Stomach (tissue), 4 donors: Measurements from ENCODE around the gene DPCD.

Experiments used
- CTCF ChIP-seq, 7 experiments: fragments of 450-650 bp in 4 of 7; fragments of 200-600 bp in 3 of 7; sonication (generic) in 3 of 7; IDR thresholded peaks; one replicate each; pipeline ENCODE4 v1.5.1; 2016 to 2019; ENCODE audit warnings: antibody characterized with exemption in 7 of 7, control low read depth in 2 of 7, mild to moderate bottlenecking in 1 of 7
- POLR2A ChIP-seq, 4 donors: fragments of 450-650 bp; IDR thresholded peaks; one replicate each; pipeline ENCODE4 v1.6.1; 2016; ENCODE audit warnings: antibody characterized with exemption in 4 of 4, control low read depth in 2 of 4, mild to moderate bottlenecking in 1 of 4, moderate library complexity in 1 of 4
- POLR2AphosphoS5 ChIP-seq, 3 donors: sonication (generic); formaldehyde crosslinking; IDR thresholded peaks; one replicate each; pipeline ENCODE4 v1.6.1; 2016; ENCODE audit warnings: antibody characterized with exemption in 3 of 3

DNA sequence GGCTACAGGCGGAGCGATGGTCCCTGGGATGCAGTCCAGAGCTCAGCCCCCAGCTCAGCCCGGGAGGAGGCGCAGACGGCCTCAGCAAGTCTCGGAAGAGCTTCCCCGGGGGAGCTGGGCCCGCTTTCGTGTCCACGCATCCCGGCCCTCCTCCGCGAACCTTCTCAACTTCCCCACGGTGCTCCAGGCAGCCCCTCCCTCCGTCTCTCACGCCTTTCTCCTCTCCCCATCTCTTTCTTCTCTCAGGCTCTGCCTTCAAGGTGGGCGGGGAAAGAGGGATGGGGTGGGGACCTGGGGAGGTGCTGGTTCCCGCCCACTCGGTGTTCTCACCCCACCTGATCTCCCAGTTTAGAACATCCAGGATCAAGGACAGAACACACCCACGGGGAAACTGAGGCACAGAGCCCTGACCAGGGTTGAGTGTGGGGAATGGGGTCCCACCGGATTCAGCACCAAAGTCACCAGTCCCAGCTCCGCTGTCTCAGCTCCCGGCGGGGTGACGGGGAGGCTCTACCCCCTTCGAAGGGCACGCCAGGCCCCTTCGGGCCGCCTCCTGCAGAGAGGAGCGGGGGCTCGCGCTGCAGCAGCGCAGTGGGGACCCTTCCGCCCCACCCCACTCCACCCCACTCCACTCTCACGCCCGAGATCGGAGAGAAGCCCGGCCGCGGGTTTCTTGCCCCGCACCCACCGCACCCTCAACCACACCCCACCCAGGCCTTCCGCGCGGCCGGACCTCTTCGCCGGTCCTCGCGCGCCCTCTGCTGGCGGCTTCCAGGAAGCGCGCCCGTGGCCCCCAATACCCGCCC lies 18.3 kb upstream of the DPCD start:
- peak in 5 of 7 experiments; percentile 40 to 99 (median 94) for TF ChIP-seq CTCF (IDR thresholded peaks at IDR 0.05)
- no peak for TF ChIP-seq POLR2A (IDR thresholded peaks at IDR 0.05)
- no peak for TF ChIP-seq POLR2AphosphoS5 (IDR thresholded peaks at IDR 0.05)
